Stimulated activated naive CD8-positive, alpha-beta T cell treated with anti-CD3 and anti-CD28 coated beads, Interleukin-15, amount 100 ng/mL, for 72 hours (primary cell): ENCODE measurements around the gene SOCS1.
"Not testable (repeated sequence)": the region's sequence is repeated elsewhere in the genome, so short reads cannot be mapped to it uniquely, and the experiment has no call there.

Experiments
- ATAC-seq: fragments of 150-1000 bp; cut with Tn5 transposase; 2 replicates; pipeline ENCODE4 v1.10.0; 2021; ENCODE audit warnings: mild to moderate bottlenecking, moderate library complexity
- DNase-seq, 2 donors: peaks; one replicate each; pipeline ENCODE4 v3.0.0; 2021 to 2022
- H3K27ac Mint-ChIP-seq, 2 donors: one replicate each; pipeline ENCODE4 v1.8.0; 2022; ENCODE audit warnings: mild to moderate bottlenecking in 2 of 2, mixed read lengths in 2 of 2, moderate library complexity in 2 of 2
- H3K27me3 Mint-ChIP-seq: one replicate; pipeline ENCODE4 v1.8.0; 2022; ENCODE audit warnings: mixed read lengths
- H3K4me1 Mint-ChIP-seq: one replicate; pipeline ENCODE4 v1.8.0; 2022; ENCODE audit warnings: mild to moderate bottlenecking, mixed read lengths
- H3K4me3 Mint-ChIP-seq, 2 donors: one replicate each; pipeline ENCODE4 v1.8.0; 2022; ENCODE audit warnings: mild to moderate bottlenecking in 2 of 2, mixed read lengths in 2 of 2, moderate library complexity in 1 of 2
- H3K9me3 Mint-ChIP-seq, 2 donors: one replicate each; pipeline ENCODE4 v1.8.0; 2022; ENCODE audit warnings: mixed read lengths in 2 of 2

Gene SOCS1

DNA sequence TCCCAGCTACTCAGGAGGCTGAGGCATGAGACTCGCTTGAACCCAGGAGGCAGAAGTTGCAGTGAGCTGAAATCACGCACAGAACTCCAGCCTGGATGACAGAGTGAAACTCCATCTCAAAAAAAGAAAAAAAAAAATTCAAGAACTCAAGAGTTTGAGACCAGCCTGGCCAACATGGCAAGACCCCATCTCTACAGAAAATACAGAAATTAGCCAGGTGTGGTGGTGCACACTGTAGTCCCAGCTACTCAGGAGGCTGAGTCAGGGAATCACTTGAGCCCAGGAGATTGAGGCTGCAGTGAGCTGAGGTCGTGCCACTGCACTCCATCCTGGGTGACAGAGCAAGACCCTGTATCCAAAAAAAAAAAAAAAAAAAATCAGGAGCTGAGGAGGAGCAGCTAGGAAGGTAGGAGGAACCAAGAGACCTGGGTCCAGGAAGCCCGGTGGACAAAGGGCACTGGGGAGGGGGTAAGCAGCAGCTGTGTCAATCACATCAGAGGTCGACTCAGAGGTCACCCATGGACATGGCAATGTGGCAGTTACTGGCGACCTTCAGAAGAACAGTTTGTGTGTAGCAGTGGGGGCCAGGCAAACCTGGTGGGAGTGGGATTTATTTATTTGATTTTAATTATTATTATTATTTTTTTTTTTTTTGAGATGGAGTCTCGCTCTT, 36.2 kb upstream of the SOCS1 start:
- DNase-seq (no peak), ATAC-seq (no peak)
- H3K4me3 Mint-ChIP-seq = no peak overlapping the region
- no peaks in the 10 kb centered on the region for H3K9me3 Mint-ChIP-seq
- H3K27ac Mint-ChIP-seq = no peak overlapping the region
- peaks cover 38% of the 10 kb centered on the region for H3K4me1 Mint-ChIP-seq
- H3K27me3 Mint-ChIP-seq = peaks cover 29% of the 10 kb centered on the region

DNA sequence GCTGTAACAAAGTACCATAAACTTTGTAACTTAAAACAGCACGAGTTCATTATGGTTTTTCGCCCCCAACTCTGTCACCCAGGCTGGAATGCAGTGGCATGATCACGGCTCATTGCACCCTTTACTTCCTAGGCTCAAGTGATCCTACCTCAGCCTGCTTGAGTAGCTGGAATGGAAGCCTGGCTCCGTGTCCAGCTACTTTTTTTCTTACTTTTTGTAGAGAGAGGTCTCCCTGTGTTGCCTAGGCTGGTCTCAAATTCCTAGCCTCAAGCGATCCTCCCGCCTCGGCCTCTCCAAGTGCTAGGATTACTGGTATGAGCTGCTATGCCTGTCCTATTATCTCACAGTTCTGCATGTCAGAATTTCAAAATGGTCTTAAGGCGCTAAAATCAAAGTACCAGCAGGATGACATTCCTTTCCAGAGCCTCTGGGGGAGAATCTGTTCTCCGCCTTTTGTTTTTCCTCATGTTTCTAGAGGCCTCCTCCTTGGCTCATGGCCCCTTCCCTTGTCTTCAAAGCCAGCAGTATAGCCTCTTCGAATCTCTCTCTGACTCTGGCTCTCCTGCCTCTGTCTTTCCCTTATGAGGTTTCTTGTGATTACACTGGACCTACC, 35.2 kb upstream of the SOCS1 start:
- H3K4me1 Mint-ChIP-seq = peaks cover 38% of the 10 kb centered on the region
- no peak overlapping the region for H3K4me3 Mint-ChIP-seq
- DNase-seq (no peak), ATAC-seq (no peak)
- H3K27me3 Mint-ChIP-seq = peaks cover 29% of the 10 kb centered on the region
- H3K27ac Mint-ChIP-seq = peak overlapping the region in 1 of 2 donors; percentile 82
- no peaks in the 10 kb centered on the region for H3K9me3 Mint-ChIP-seq

DNA sequence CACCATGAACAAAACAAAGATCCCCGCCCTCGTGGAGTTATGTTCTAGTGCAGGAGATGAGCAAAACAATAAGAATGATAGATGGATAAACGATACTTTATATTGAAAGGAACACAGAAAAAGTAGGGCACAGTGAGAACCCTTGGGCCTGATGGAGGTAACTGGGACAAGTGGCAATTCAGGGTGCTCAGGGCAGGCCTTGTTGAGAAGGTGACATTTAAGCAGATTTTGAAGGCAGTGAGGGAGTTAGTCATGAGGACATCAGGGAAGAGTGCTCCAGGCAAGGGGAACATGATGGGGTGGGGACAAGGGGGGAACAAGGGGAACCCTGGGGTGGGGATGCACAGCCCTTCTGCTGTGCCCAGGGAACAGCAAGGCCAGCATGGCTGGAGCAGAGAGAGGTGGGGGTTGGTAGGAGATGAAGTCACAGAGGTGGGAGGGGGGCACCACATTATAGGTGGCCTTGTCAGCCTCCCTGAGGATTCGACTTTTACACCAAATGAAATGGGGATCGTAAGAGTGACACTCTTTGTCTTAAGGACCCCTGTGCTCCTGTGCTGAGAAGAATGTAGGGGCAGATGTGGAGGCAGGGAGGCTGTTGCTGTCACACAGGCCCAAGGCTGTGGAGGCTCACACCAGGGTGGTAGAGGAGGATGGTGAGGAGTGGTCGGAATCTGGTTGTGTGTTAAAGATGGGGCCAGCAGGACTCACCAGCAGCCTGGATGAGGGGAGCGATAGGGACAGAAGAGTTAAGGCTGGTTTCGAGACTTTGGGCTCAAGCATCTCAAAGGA, 34.3 kb upstream of the SOCS1 start:
- peaks cover 29% of the 10 kb centered on the region for H3K27me3 Mint-ChIP-seq
- H3K4me3 Mint-ChIP-seq = no peak overlapping the region
- H3K9me3 Mint-ChIP-seq = no peaks in the 10 kb centered on the region
- peak overlapping the region in 1 of 2 donors; percentile 34 for H3K27ac Mint-ChIP-seq
- ATAC-seq = no peak
- DNase-seq = no peak
- H3K4me1 Mint-ChIP-seq = peaks cover 45% of the 10 kb centered on the region

DNA sequence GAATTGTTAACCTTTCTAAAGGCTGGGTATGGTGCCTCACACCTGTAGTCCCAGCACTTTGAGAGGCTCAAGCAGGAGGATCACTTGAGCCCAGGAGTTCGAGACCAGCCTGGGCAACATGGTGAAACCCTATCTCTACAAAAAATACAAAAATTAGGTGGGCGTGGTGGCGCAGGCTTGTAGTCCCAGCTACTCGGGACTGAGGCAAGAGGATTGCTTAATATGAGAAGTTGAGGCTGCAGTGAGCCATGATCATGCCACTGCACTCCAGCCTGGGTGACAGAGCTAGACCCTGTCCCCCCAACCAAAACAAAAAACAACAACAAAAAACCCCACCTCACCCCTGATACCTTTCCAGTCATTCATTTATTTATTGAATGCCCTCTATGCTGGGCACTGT, 33.7 kb upstream of the SOCS1 start:
- DNase-seq, H3K4me3 Mint-ChIP-seq, H3K27ac Mint-ChIP-seq, H3K9me3 Mint-ChIP-seq, ATAC-seq: not testable (repeated sequence)
- peaks cover 29% of the 10 kb centered on the region for H3K27me3 Mint-ChIP-seq
- H3K4me1 Mint-ChIP-seq = peaks cover 44% of the 10 kb centered on the region

DNA sequence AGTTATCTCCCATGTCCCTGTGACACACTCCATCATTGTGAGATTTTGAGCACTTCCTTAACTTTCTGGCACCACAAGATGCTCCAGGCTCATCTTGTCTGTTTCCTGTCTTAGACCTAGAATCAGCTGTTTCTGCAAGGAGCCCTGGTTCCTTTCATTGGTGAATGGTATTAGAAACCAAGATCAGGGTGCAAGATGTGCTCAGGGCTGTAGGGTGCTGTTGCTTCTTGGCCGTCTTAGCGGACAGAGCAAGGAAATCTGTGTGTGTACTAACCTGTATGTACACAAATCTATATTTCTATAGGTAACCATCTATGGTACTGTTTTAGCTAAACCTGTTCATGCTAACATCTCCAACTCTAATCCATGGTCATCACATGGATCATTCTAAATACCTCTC, 33.2 kb upstream of the SOCS1 start:
- H3K27ac Mint-ChIP-seq = no peak overlapping the region
- DNase-seq (no peak), ATAC-seq (no peak)
- H3K4me3 Mint-ChIP-seq = no peak overlapping the region
- H3K4me1 Mint-ChIP-seq = peaks cover 41% of the 10 kb centered on the region
- H3K9me3 Mint-ChIP-seq = no peaks in the 10 kb centered on the region
- peaks cover 29% of the 10 kb centered on the region for H3K27me3 Mint-ChIP-seq

DNA sequence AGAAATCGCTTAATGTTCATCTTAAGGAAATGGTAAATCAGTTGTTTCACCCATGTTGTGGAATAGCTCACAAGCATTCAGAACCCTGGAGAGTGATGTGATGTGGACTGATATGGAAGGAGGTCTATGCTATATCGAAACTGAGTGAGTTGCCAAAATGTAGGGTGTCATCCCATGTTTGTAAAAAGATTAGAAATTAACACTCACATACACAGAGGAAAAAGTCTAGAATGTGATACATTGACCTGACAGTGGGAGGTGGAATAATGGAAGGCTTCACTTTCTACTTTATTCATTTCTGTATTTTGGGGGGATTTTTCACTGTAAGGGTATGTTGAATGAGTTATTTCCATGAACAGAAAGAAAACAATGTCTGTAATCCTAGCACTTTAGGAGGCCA, 29.8 kb upstream of the SOCS1 start:
- Mint-ChIP-seq H3K9me3 (no peaks in the 10 kb centered on the region), H3K4me1 (peaks cover 30% of the 10 kb centered on the region), H3K27me3 (no peaks in the 10 kb centered on the region), H3K27ac (peak overlapping the region in 1 of 2 donors; percentile 84), H3K4me3 (peak overlapping the region; percentile 3 to 27)
- peak; percentile 72 for ATAC-seq
- DNase-seq = no peak

DNA sequence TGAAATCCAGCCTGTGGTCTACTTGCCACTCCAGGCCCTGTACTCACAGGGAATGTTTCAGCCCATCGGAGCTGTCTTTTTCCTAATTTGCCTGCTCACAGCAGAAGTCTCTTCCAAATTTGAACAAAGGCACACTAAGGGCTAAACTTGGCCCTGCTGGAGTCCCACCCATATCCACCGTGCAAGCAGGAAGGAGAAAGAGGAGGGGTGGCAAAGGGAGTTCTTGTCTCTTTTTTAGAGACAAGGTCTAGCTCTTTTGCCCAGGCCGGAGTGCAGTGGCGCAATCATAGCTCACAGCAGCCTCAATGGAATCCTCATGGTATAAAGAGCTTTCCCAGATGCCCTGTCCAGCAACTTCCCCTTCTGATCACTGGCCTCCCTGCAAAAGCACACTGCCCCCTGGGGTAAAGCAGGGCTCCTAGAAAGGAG, 27.8 kb upstream of the SOCS1 start:
- Mint-ChIP-seq H3K4me1 (peaks cover 36% of the 10 kb centered on the region), H3K27me3 (no peaks in the 10 kb centered on the region), H3K4me3 (no peak overlapping the region), H3K27ac (no peak overlapping the region), H3K9me3 (no peaks in the 10 kb centered on the region)
- DNase-seq = no peak
- no peak for ATAC-seq

DNA sequence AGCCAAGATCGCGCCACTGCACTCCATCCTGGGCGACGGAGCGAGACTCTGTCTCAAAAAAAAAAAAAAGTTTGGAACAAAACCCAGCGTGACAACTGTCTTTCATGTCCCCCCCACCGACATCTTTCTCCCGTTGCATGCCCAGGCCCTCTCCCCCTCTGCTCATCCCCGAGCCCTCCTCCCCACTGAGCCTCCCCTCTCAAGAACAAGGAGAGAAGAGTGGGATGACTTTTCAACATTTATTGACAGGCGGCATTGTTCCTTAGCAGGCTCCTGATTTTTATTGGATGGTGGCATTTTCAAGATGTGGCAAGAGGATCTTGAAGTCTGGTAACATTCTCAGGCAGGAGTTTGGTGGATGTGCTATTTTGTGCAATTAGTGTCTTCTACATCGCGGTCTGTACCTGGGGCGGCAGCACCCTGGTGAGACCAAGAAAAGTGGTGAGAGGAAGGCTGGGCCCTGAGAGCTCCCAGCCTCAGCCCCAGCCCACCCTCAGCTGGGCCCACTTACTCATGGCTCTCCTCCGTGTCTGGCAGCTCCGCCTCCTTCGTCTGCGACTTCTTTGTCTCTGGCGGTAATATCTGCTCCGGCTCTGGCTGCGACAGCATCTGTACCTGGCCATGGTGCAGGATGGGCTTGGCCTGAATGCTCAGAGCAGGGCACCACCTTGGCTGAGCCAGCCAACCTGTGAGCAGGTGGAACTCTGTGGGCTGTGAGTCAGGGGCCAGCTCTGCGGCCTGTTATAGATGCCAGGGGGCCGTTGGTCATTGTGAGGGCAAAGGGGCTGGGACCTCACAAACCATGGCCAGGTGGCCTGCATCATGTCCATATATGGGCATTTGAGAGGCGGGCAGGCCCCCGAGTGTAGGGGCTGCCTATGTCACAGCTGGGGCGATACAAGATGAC, 24.9 kb upstream of the SOCS1 start, which contains the start of gene PRM1:
Gene PRM1, minus strand, starts transcription at position 715 of the 907 bp plus-strand sequence. Its CDS starts 92 bp downstream, at position 623.
- Mint-ChIP-seq H3K4me1 (peaks cover 20% of the 10 kb centered on the region), H3K27me3 (no peaks in the 10 kb centered on the region), H3K4me3 (no peak within 1 kb of the TSS), H3K27ac (peak within 1 kb of the TSS in 1 of 2 donors; percentile 5), H3K9me3 (no peaks in the 10 kb centered on the region)
- ATAC-seq = no peak
- no peak for DNase-seq

DNA sequence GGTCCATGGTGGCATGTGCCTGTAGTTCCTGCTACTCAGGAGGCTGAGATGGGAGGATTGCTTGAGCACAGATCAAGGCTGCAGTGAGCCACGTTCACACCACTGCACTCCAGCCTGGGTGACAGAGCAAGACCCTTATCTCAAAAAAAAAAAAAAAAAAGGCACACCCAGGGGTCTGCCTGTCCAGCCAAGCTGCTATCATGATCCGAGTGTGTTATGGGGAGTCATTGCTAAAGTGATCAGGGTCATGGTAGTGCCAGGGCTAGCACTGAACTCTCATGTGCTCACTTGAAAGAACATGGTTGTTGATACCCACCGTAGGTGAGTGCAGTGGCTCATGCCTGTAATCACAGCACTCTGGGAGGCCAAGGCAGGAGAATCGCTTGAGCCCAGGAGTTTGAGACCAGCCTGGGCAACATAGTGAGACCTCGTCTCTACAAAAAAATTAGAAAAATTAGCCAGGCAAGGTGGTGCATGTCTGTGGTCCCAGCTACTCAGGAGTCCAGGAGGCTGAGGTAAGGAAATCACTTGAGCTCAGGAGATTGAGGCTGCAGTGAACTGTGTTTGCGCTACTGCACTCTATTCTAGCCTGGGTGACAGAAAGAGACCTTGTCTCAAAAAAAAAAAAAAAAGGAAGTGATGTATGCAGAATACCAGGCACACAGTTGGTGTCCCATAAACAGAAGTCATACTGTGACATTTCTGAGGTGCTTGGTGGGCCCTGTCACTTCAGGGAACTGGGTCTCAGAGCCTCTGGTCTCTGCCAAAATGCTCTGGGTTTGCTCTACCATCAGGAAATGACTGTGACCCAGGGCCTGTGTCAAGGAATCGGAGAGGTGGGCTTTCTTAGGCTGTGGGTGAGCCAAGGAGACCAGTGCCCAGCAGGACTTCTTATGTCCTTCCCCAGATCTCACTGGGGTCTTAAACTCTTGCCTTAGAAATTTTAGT, 23.0 kb upstream of the SOCS1 start:
- H3K27ac Mint-ChIP-seq = peak overlapping the region in 1 of 2 donors; percentile 73
- H3K27me3 Mint-ChIP-seq = no peaks in the 10 kb centered on the region
- H3K4me1 Mint-ChIP-seq = peaks cover 12% of the 10 kb centered on the region
- no peak for DNase-seq
- no peaks in the 10 kb centered on the region for H3K9me3 Mint-ChIP-seq
- ATAC-seq = no peak
- no peak overlapping the region for H3K4me3 Mint-ChIP-seq

DNA sequence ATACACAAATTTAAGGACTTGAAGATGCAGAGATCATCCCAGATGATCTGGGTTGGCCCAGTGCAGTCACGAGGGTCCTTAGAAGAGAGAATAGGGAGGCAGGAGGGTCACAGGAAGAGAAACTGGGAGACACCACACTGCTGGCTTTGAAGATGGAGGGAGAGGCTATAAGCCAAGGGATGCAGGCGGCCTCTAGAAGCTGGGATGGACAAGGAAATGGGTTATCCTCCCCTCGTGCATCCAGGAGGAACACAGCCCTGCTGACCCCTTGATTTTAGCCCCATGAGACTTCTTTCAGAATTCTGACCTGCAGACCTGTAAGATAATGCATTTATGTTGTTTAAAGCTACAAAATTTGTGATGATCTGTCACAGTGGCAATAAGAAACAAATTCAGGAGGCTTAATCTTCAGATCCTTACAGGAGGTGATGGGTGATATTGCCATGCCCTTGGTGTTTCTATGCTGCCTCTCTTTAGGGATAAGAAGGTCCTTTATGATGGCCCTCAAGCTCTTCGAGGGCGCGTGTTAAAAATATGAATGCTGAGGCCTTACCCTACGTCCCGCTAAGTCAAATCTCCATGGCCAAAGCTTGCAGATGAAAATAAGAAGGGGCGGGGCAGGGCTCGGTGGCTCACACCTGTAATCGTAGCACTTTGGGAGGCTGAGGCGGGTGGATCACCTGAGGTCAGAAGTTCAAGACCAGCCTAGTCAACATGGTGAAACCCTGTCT, 21.8 kb upstream of the SOCS1 start:
- H3K9me3 Mint-ChIP-seq = no peaks in the 10 kb centered on the region
- no peaks in the 10 kb centered on the region for H3K27me3 Mint-ChIP-seq
- DNase-seq (no peak), ATAC-seq (no peak)
- peaks cover 12% of the 10 kb centered on the region for H3K4me1 Mint-ChIP-seq
- H3K4me3 Mint-ChIP-seq = no peak overlapping the region
- H3K27ac Mint-ChIP-seq = peak overlapping the region in 1 of 2 donors; percentile 34

DNA sequence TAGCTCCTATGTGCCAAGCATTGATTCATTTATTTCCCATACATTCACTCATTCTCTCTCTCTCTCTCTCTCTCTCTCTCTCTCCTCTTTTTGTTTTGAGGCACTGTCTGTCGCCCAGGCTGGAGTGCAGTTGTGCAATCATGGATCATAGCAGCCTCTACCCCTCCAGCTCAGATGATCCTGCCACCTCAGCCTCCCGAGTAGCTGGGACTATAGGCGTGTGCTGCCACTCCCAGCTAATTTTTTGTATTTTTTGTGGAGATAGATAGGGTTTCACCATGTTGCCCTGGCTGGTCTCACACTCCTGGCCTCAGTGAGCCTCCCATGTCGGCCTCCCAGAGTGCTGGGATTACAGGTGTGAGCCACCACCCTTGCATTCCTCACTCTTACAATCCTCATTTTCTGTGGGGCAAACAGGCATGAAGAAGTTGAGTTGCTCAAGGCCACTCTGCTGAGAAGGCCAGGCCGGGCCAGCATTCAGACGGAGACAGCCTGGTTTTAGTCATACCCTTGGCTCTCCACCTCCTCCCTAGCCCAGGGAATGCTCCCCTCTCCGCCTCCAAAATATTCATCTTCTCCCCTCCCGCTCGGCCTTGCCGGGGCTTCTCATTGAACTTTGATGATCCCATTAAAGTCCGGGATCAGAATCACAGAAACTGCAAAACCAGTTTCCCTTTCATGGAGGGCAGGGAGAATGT, 21.0 kb upstream of the SOCS1 start:
- ATAC-seq (no peak), DNase-seq (no peak)
- no peaks in the 10 kb centered on the region for H3K9me3 Mint-ChIP-seq
- H3K27me3 Mint-ChIP-seq = no peaks in the 10 kb centered on the region
- H3K27ac Mint-ChIP-seq = no peak overlapping the region
- peaks cover 9% of the 10 kb centered on the region for H3K4me1 Mint-ChIP-seq
- no peak overlapping the region for H3K4me3 Mint-ChIP-seq

DNA sequence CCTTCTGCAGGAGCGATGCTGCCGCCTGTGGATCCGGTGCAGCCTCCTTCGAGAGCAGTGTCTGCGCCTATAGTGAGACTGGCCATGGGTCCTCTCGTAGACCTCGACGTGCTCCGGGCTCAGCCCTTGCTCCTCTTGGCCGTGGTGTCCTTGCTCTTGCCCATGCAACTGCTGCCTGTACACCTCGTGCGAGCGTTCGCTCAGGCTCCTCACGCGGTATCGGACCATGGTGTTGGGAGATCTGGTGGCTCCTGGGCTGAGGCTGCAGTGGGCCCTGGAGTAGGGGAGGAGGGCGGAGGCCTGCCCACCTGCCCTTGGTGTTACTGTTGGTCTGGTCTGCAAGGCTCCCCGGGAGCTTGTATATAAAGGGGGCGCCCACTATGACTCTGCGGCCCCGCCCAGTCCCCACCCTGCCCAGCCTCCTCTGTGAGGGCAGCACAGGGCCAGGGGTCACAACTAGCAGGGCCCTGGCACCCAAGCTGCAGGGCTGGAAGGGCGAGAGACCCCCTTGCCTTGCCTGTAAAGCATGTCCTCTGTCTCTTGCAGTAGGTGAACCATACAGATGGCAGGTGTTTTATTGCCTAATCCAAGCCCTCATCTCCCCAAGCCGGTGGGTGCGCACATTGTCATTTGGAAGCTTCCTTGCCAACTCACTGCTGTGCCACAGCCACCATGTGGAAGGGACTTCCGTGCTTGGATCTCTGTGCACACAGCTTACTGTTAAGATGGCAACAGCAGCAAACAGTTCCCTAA, 20.3 kb upstream of the SOCS1 start, which contains the start of gene PRM2:
Gene PRM2, minus strand, starts transcription at position 338 of the 753 bp plus-strand sequence. Its CDS starts 110 bp downstream, at position 228.
- H3K4me1 Mint-ChIP-seq = peaks cover 6% of the 10 kb centered on the region

More for the DNA sequence above, 20.3 kb upstream of the SOCS1 start, which contains the start of gene PRM2:
- Mint-ChIP-seq H3K4me3 (no peak within 1 kb of the TSS), H3K27ac (no peak within 1 kb of the TSS), H3K9me3 (no peaks in the 10 kb centered on the region), H3K27me3 (no peaks in the 10 kb centered on the region)
- peak; percentile 28 for ATAC-seq
- no peak for DNase-seq
